ENCODE results near the gene PROM1.

Gene PROM1

DNA sequence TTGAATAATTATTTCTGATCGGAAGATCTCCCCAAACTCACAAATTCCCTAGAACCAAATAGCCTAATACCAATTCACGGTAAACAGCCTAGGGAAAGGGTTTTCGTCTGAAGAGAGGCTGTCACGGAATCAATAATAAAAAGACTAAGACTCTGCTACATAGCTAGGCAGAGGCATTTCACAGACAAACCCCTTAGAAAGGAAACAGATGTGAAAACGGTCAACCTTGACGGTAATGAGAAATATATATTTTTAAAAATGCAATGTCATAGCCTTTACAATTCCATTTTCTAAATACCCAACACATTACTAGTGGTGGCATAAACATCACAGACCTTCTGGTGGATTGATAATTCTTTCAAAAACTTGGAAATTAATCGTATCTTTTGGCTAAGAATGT is 28.4 kb downstream of the PROM1 start:
- Histone ChIP-seq H3K4me2 (ENCODE audit: low read length) (no peak overlapping the region), H3K27ac (ENCODE audit: low read depth, low read length, poor library complexity, severe bottlenecking) (no peak overlapping the region), H3K79me2 (ENCODE audit: insufficient read depth, low read length) (no peaks in the 10 kb centered on the region)

DNA sequence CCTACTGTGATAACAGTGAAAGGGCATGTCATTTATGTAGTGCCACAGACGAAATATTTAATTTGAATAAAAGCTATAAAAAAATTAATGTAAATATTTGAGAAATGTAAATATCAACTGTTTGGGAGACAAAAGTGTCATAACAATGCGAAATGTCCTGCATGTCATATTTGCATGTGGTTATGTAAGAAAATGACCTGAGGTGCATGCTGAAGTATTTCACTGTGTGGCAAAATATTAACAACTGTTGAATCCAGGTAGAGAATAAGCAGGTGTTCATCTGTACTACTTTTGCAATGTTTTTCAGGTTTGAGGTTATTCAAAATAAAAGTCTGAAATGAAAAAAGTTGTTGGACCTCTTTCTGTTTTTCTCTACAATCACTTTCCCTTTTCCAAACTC is 30.9 kb downstream of the PROM1 start:
- Histone ChIP-seq H3K9me2 (ENCODE audit: low read depth, low read length) (no peaks in the 10 kb centered on the region), H3F3A (ENCODE audit: insufficient read depth, low read length) (no peaks in the 10 kb centered on the region), H2AFZ (ENCODE audit: low read length) (no peak overlapping the region), H3K79me2 (ENCODE audit: insufficient read depth, low read length) (no peaks in the 10 kb centered on the region), H3K27me3 (ENCODE audit: insufficient read depth, low read length) (no peaks in the 10 kb centered on the region), H3K36me3 (ENCODE audit: insufficient read depth, low read length) (no peaks in the 10 kb centered on the region), H3K9ac (ENCODE audit: low read length) (no peak overlapping the region), H3K27ac (ENCODE audit: low read depth, low read length, poor library complexity, severe bottlenecking) (no peak overlapping the region), H3K4me2 (ENCODE audit: low read length) (no peak overlapping the region), H3K9me3 (ENCODE audit: low read length) (no peaks in the 10 kb centered on the region), H3K4me1 (ENCODE audit: insufficient read depth, low read length, severe bottlenecking) (no peaks in the 10 kb centered on the region), H3K4me3 (ENCODE audit: low read depth, low read length, poor library complexity, severe bottlenecking) (no peak overlapping the region), H4K20me1 (ENCODE audit: insufficient read depth, low read length) (no peaks in the 10 kb centered on the region)
- TF ChIP-seq EZH2 (IDR thresholded peaks at IDR 0.05; ENCODE audit: borderline replicate concordance, low read length): no peak
- TF ChIP-seq, protein P1, sequence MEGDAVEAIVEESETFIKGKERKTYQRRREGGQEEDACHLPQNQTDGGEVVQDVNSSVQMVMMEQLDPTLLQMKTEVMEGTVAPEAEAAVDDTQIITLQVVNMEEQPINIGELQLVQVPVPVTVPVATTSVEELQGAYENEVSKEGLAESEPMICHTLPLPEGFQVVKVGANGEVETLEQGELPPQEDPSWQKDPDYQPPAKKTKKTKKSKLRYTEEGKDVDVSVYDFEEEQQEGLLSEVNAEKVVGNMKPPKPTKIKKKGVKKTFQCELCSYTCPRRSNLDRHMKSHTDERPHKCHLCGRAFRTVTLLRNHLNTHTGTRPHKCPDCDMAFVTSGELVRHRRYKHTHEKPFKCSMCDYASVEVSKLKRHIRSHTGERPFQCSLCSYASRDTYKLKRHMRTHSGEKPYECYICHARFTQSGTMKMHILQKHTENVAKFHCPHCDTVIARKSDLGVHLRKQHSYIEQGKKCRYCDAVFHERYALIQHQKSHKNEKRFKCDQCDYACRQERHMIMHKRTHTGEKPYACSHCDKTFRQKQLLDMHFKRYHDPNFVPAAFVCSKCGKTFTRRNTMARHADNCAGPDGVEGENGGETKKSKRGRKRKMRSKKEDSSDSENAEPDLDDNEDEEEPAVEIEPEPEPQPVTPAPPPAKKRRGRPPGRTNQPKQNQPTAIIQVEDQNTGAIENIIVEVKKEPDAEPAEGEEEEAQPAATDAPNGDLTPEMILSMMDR (IDR thresholded peaks at IDR 0.05; ENCODE audit: low read length): no peak

More for the DNA sequence above, 28.4 kb downstream of the PROM1 start:
- Histone ChIP-seq H3F3A (ENCODE audit: insufficient read depth, low read length) (no peaks in the 10 kb centered on the region), H3K9me2 (ENCODE audit: low read depth, low read length) (no peaks in the 10 kb centered on the region), H3K9ac (ENCODE audit: low read length) (no peak overlapping the region), H3K4me3 (ENCODE audit: low read depth, low read length, poor library complexity, severe bottlenecking) (no peak overlapping the region), H2AFZ (ENCODE audit: low read length) (no peak overlapping the region), H3K36me3 (ENCODE audit: insufficient read depth, low read length) (no peaks in the 10 kb centered on the region), H3K4me1 (ENCODE audit: insufficient read depth, low read length, severe bottlenecking) (no peaks in the 10 kb centered on the region), H4K20me1 (ENCODE audit: insufficient read depth, low read length) (no peaks in the 10 kb centered on the region), H3K27me3 (ENCODE audit: insufficient read depth, low read length) (no peaks in the 10 kb centered on the region), H3K9me3 (ENCODE audit: low read length) (no peaks in the 10 kb centered on the region)
- no peak for TF ChIP-seq EZH2 (IDR thresholded peaks at IDR 0.05; ENCODE audit: borderline replicate concordance, low read length)
- TF ChIP-seq, protein P1 (IDR thresholded peaks at IDR 0.05; ENCODE audit: low read length): no peak

DNA sequence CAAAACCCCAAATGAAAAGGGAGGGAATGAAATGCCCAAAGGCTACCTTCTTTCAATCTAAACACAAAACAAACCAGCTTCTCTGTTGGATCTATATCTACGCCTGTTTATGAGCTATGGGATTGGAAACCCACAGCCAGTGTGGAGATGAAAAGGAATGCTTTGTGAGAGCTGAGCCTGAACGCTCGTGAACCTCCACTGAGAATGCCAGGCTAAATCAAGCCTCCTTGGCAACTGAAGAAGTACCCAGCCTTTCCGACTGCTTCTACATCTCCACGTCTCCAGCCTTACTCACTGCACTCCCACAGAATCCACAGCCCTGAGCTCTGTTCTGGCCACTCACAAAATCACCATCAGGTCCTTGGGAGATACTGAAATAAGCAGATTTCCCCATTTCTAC is 31.8 kb downstream of the PROM1 start:
- Histone ChIP-seq H3K4me3 (ENCODE audit: low read depth, low read length, poor library complexity, severe bottlenecking) (no peak overlapping the region), H3K79me2 (ENCODE audit: insufficient read depth, low read length) (no peaks in the 10 kb centered on the region), H3K27ac (ENCODE audit: low read depth, low read length, poor library complexity, severe bottlenecking) (no peak overlapping the region), H3K36me3 (ENCODE audit: insufficient read depth, low read length) (no peaks in the 10 kb centered on the region), H4K20me1 (ENCODE audit: insufficient read depth, low read length) (no peaks in the 10 kb centered on the region), H2AFZ (ENCODE audit: low read length) (no peak overlapping the region), H3K9ac (ENCODE audit: low read length) (no peak overlapping the region), H3F3A (ENCODE audit: insufficient read depth, low read length) (no peaks in the 10 kb centered on the region), H3K27me3 (ENCODE audit: insufficient read depth, low read length) (no peaks in the 10 kb centered on the region), H3K4me1 (ENCODE audit: insufficient read depth, low read length, severe bottlenecking) (no peaks in the 10 kb centered on the region), H3K9me3 (ENCODE audit: low read length) (no peaks in the 10 kb centered on the region), H3K4me2 (ENCODE audit: low read length) (no peak overlapping the region), H3K9me2 (ENCODE audit: low read depth, low read length) (no peaks in the 10 kb centered on the region)
- no peak for TF ChIP-seq EZH2 (IDR thresholded peaks at IDR 0.05; ENCODE audit: borderline replicate concordance, low read length)
- TF ChIP-seq, protein P1 (IDR thresholded peaks at IDR 0.05; ENCODE audit: low read length): no peak

Measured in OCI-LY1 (cell line).